NCI-H2227 (cell line): Measurements from ENCODE around the gene GRM4.

Experiments
- DNase-seq: peaks from one replicate; lab custom pipeline; 2025; ENCODE audit not compliant: unreplicated experiment; lab: John Stamatoyannopoulos, UW

The GRM4 gene

GRCh38 chr6:33999567-33999966 is 146.3 kb downstream of the GRM4 start:
- DNase-seq, result no peak

GRCh38 chr6:33998660-33999059 is 147.2 kb downstream of the GRM4 start:
- DNase-seq, result no peak

- DNase-seq, result no peak
These were observed 148.6 kb downstream of the GRM4 start for GRCh38 chr6:33997265-33997664.

- no peak for DNase-seq
These were observed 149.8 kb downstream of the GRM4 start for GRCh38 chr6:33996120-33996475.

GRCh38 chr6:33995309-33996119 is 150.4 kb downstream of the GRM4 start:
- DNase-seq, result no peak

- peak; percentile 62 for DNase-seq
These were observed 151.2 kb downstream of the GRM4 start for GRCh38 chr6:33994472-33995308.

GRCh38 chr6:33993653-33994471 is 152.0 kb downstream of the GRM4 start:
- DNase-seq, result no peak

- DNase-seq, result no peak
These were observed 152.8 kb downstream of the GRM4 start for GRCh38 chr6:33993091-33993490.

- DNase-seq, result no peak
These were observed 153.7 kb downstream of the GRM4 start for GRCh38 chr6:33992191-33992590.

GRCh38 chr6:33991610-33992009 is 154.3 kb downstream of the GRM4 start:
- DNase-seq, result no peak

GRCh38 chr6:33990061-33990541 is 155.8 kb downstream of the GRM4 start:
- DNase-seq, result no peak

- no peak for DNase-seq
These were observed 156.7 kb downstream of the GRM4 start for GRCh38 chr6:33989016-33989854.

- peak; percentile 71 for DNase-seq
These were observed 157.5 kb downstream of the GRM4 start for GRCh38 chr6:33988121-33989015.

GRCh38 chr6:33987531-33988021 is 158.3 kb downstream of the GRM4 start:
- DNase-seq, result peak; percentile 21

GRCh38 chr6:33985947-33986346 is 159.9 kb downstream of the GRM4 start:
- no peak for DNase-seq

- DNase-seq, result no peak
These were observed 160.6 kb downstream of the GRM4 start for GRCh38 chr6:33985313-33985751.

- no peak for DNase-seq
These were observed 161.2 kb downstream of the GRM4 start for GRCh38 chr6:33984466-33985312.
